Measurements from ENCODE around the gene RAB21. TPM values are rescaled to one million over a fixed set of nuclear protein-coding genes. Genes with fewer than 3 reads are reported as not detected.
"Not testable (repeated sequence)": the region's sequence is repeated elsewhere in the genome, so short reads cannot be mapped to it uniquely, and the experiment has no call there.

Gene RAB21
- total RNA-seq, 2 experiments from 2014 or later, result 63.8 to 66.3 TPM

GRCh38 chr12:71792599-71792998 lies 37.9 kb downstream of the RAB21 start:
- POLR2A ChIA-PET, result no interaction called here
- Mint-ChIP-seq H3K36me3 (peaks cover 9% of the 10 kb centered on the region), H3K27ac (no peak overlapping the region), H3K9me3 (no peaks in the 10 kb centered on the region), H3K4me3 (no peak overlapping the region), H3K27me3 (no peaks in the 10 kb centered on the region), H3K4me1 (peaks cover 3% of the 10 kb centered on the region)
- DNase-seq, result no peak
- ATAC-seq (ENCODE audit: low read depth), result no peak

DNA sequence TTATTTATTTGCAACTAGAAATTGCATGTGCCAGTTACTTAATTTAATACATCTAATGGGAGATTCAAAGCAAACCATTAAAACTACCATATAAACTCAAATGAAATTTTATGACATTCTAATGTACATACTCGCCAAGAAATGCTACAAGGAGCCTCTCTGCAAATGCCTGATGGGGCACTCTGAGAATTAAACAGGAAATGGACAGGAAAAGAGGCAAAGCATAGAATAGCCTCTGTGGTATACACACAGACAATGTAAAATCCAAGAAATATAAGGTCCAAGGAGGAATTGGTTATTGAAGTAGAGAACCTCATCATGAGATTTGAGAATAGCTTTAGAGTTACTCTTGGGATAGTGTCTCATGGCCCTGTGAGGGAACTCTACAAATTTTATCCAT lies 41.2 kb downstream of the RAB21 start:
- H3K4me3 Mint-ChIP-seq, result no peak overlapping the region
- ATAC-seq (ENCODE audit: low read depth) (no peak), DNase-seq (no peak)
- POLR2A ChIA-PET, result no interaction called here
- no peaks in the 10 kb centered on the region for H3K36me3 Mint-ChIP-seq
- H3K27me3 Mint-ChIP-seq, result no peaks in the 10 kb centered on the region
- no peaks in the 10 kb centered on the region for H3K9me3 Mint-ChIP-seq
- H3K27ac Mint-ChIP-seq, result no peak overlapping the region
- no peaks in the 10 kb centered on the region for H3K4me1 Mint-ChIP-seq

GRCh38 chr12:71797531-71797930 lies 42.9 kb downstream of the RAB21 start:
- Mint-ChIP-seq H3K36me3 (no peaks in the 10 kb centered on the region), H3K4me1 (no peaks in the 10 kb centered on the region), H3K27ac (no peak overlapping the region), H3K9me3 (no peaks in the 10 kb centered on the region), H3K4me3 (no peak overlapping the region), H3K27me3 (no peaks in the 10 kb centered on the region)
- POLR2A ChIA-PET, result interaction anchor here (0.7 kb wide), 1 partner anchor 156 kb away, joined by 6 read pairs; no protein-coding TSS in a partner anchor
- no peak for DNase-seq
- no peak for ATAC-seq (ENCODE audit: low read depth)

DNA sequence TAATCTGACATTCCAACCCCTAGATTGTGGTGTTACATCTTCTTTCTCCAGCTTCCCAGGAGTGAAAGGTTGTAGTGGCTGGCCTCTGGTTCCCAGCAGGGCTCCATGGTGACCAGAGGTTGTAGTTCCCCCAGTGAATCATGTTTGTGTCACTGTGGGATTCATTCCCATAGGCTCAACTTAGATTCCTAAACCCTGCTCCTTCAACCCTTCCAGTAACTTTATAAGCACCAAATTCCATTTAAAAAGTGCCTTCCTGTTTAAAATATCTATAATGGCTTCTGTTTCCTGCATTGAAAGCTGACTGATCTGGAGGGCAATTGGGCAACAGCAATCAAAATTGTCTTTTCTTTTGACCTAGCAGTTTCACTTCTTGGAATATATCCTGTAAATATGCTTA lies 44.4 kb downstream of the RAB21 start:
- H3K9me3 Mint-ChIP-seq, result no peaks in the 10 kb centered on the region
- no peak overlapping the region for H3K4me3 Mint-ChIP-seq
- ATAC-seq (ENCODE audit: low read depth) (no peak), DNase-seq (no peak)
- no peak overlapping the region for H3K27ac Mint-ChIP-seq
- no peaks in the 10 kb centered on the region for H3K36me3 Mint-ChIP-seq
- POLR2A ChIA-PET, result interaction anchor here (0.9 kb wide), 1 partner anchor 39 kb away, joined by 3 read pairs; no protein-coding TSS in a partner anchor
- no peaks in the 10 kb centered on the region for H3K4me1 Mint-ChIP-seq
- no peaks in the 10 kb centered on the region for H3K27me3 Mint-ChIP-seq

- H3K9me3 Mint-ChIP-seq, result no peaks in the 10 kb centered on the region
- H3K36me3 Mint-ChIP-seq, result no peaks in the 10 kb centered on the region
- H3K27me3 Mint-ChIP-seq, result no peaks in the 10 kb centered on the region
- POLR2A ChIA-PET, result no interaction called here
- no peak overlapping the region for H3K27ac Mint-ChIP-seq
- no peak for ATAC-seq (ENCODE audit: low read depth)
- DNase-seq, result no peak
- H3K4me1 Mint-ChIP-seq, result no peaks in the 10 kb centered on the region
- no peak overlapping the region for H3K4me3 Mint-ChIP-seq
Measured at GRCh38 chr12:71800177-71800576, 45.5 kb downstream of the RAB21 start.

DNA sequence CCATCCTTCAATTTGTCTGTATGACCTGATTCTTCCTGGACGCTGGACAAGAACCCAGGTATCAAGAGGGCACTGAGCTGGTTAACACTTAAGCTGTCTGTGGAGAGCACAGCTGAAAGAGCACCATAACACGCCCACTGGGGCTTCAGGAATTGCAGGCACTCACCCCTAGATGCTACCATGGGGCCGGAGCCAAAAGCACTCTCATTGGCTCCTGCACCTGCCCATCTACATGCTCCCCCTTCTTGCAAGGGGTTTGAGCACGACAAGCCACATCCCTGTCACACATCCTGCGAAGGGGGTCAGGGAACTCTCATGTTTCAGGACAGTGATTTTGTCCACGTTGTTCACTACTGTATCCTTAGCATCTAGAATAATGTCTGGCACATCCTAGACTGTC lies 49.8 kb downstream of the RAB21 start:
- no peaks in the 10 kb centered on the region for H3K4me1 Mint-ChIP-seq
- no peak overlapping the region for H3K27ac Mint-ChIP-seq
- no peak overlapping the region for H3K4me3 Mint-ChIP-seq
- DNase-seq (no peak), ATAC-seq (ENCODE audit: low read depth) (no peak)
- no peaks in the 10 kb centered on the region for H3K36me3 Mint-ChIP-seq
- no peaks in the 10 kb centered on the region for H3K9me3 Mint-ChIP-seq
- POLR2A ChIA-PET, result no interaction called here
- H3K27me3 Mint-ChIP-seq, result peaks cover 13% of the 10 kb centered on the region

- no peak overlapping the region for H3K4me3 Mint-ChIP-seq
- H3K27me3 Mint-ChIP-seq, result peaks cover 28% of the 10 kb centered on the region
- H3K9me3 Mint-ChIP-seq, result no peaks in the 10 kb centered on the region
- no peaks in the 10 kb centered on the region for H3K36me3 Mint-ChIP-seq
- no peak for ATAC-seq (ENCODE audit: low read depth)
- H3K27ac Mint-ChIP-seq, result no peak overlapping the region
- POLR2A ChIA-PET, result no interaction called here
- H3K4me1 Mint-ChIP-seq, result no peaks in the 10 kb centered on the region
- no peak for DNase-seq
Measured at GRCh38 chr12:71810921-71811320, 56.3 kb downstream of the RAB21 start.

GRCh38 chr12:71815242-71815641 lies 60.6 kb downstream of the RAB21 start:
- H3K4me1 Mint-ChIP-seq; ATAC-seq (ENCODE audit: low read depth); H3K27ac Mint-ChIP-seq; DNase-seq; H3K36me3 Mint-ChIP-seq; H3K4me3 Mint-ChIP-seq; POLR2A ChIA-PET; H3K9me3 Mint-ChIP-seq: not testable (repeated sequence)
- peaks cover 12% of the 10 kb centered on the region for H3K27me3 Mint-ChIP-seq

GRCh38 chr12:71822088-71822487 lies 67.4 kb downstream of the RAB21 start:
- not testable (repeated sequence) for H3K36me3 Mint-ChIP-seq, H3K4me1 Mint-ChIP-seq

DNA sequence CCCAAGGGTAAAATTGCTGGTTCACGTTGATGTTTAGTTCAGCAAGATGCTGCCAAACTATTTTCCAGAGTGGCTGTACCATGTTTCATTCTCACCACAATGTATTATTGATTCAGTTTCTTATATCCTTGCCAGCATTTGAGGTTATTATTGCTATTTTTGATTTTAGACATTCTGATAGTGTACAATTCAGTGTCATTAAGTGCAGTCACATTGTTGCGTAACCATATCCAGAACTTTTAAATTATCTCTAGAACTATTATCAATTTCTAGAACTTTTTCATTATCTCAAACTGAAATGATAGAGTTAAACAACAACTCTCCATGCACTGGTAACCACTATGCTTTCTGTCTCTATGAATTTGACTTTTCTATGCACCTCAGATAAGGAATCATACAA lies 74.2 kb downstream of the RAB21 start:
- POLR2A ChIA-PET, result interaction anchor here (1.0 kb wide), 1 partner anchor 74 kb away, joined by 3 read pairs; the partner anchor contains the start of gene RAB21

More at GRCh38 chr12:71822088-71822487, 67.4 kb downstream of the RAB21 start:
- POLR2A ChIA-PET; H3K27me3 Mint-ChIP-seq; H3K9me3 Mint-ChIP-seq; ATAC-seq (ENCODE audit: low read depth); DNase-seq; H3K27ac Mint-ChIP-seq; H3K4me3 Mint-ChIP-seq: not testable (repeated sequence)

DNA sequence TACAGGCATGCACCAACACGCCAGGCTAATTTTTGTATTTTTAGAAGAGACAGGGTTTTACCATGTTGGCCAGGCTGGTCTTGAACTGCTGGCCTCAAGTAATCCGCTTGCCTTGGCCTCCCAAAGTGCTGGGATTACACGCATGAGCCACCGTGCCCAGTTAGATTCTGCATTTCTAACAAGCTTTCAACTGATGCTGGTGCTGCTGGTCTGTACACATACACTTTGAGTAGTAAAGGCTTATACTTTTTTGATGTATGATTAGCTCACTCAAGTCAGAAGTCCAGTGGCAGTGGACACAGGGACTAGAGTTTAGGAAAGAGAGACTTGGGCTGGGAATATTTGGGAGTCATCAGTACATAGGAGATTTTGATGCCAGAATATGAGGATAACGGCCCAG lies 82.7 kb downstream of the RAB21 start:
- DNase-seq (no peak), ATAC-seq (ENCODE audit: low read depth) (no peak)
- Mint-ChIP-seq H3K4me3 (no peak overlapping the region), H3K27me3 (no peaks in the 10 kb centered on the region), H3K9me3 (no peaks in the 10 kb centered on the region), H3K4me1 (peaks cover 16% of the 10 kb centered on the region), H3K27ac (no peak overlapping the region), H3K36me3 (peaks cover 2% of the 10 kb centered on the region)
- POLR2A ChIA-PET, result no interaction called here

More for the DNA sequence above, 74.2 kb downstream of the RAB21 start:
- Mint-ChIP-seq H3K9me3 (no peaks in the 10 kb centered on the region), H3K27me3 (peaks cover 15% of the 10 kb centered on the region), H3K4me3 (no peak overlapping the region), H3K4me1 (no peaks in the 10 kb centered on the region), H3K36me3 (no peaks in the 10 kb centered on the region), H3K27ac (no peak overlapping the region)
- DNase-seq (no peak), ATAC-seq (ENCODE audit: low read depth) (no peak)

DNA sequence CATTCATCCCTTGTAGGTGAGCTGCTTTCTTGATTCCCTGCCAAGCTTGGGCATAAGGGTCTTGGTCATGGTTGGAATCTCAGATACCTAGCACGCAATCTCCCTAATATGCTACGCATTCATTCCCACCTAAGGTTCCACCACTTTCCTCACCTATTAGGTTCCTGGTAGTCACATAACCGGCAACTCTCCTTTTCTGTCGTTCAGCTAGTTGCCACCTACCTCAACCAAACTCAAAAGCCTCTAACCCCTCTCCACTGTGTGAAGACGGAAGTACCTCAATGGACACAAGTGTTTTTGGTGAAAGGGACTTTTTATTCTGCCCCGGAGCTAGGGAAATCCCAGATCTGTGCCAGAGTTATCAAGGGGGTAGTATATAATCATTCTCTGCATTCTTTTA lies 83.6 kb downstream of the RAB21 start:
- Mint-ChIP-seq H3K27ac (peak overlapping the region; percentile 12), H3K4me1 (peaks cover 16% of the 10 kb centered on the region), H3K4me3 (peak overlapping the region; percentile 88), H3K9me3 (no peaks in the 10 kb centered on the region), H3K27me3 (no peaks in the 10 kb centered on the region), H3K36me3 (peaks cover 3% of the 10 kb centered on the region)
- no peak for ATAC-seq (ENCODE audit: low read depth)
- POLR2A ChIA-PET, result interaction anchor here (1.3 kb wide), 1 partner anchor 39 kb away, joined by 3 read pairs; no protein-coding TSS in a partner anchor
- no peak for DNase-seq

GRCh38 chr12:71838676-71839075 lies 84.0 kb downstream of the RAB21 start:
- Mint-ChIP-seq H3K4me1 (peaks cover 16% of the 10 kb centered on the region), H3K9me3 (no peaks in the 10 kb centered on the region), H3K27me3 (no peaks in the 10 kb centered on the region), H3K36me3 (peaks cover 3% of the 10 kb centered on the region), H3K4me3 (peak overlapping the region; percentile 88), H3K27ac (peak overlapping the region; percentile 94)
- POLR2A ChIA-PET, result interaction anchor here (1.1 to 2.4 kb wide), 4 partner anchors 40 to 176 kb away, joined by 3 to 8 read pairs (median 4); partner anchors contain the start of genes RAB21 and THAP2
- DNase-seq (no peak), ATAC-seq (ENCODE audit: low read depth) (no peak)

DNA sequence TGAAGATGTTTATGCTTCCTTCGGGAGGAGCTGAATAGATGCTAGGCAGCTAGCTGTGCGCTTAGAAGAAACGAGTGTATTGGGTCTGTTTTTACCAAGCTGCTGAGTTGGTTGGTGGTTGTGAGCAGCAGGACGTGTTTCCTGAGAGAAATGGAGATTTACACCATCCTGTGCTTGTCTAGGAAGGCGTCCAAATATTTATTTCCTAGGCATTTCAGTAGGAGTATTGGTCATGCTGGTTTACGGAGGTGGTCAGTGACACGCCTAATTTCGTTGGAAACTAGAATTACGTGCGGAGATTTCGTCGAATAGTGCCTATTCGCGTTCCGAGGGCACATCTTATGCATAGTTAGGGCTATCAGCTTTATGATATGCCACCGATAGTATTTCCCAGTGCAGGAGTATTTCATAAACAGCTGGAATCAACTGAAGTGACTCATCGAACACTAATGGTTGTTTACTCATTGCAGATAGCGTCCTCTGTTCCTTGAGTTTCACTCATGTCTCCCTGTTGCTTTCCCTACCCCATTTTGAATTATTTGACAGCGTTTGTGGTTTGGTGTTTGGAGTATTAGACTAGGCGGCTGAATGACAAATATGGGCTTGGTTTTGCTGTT lies 85.7 kb downstream of the RAB21 start:
- Mint-ChIP-seq H3K4me1 (peaks cover 16% of the 10 kb centered on the region), H3K36me3 (peaks cover 3% of the 10 kb centered on the region), H3K9me3 (no peaks in the 10 kb centered on the region), H3K27ac (peak overlapping the region; percentile 94), H3K4me3 (peak overlapping the region; percentile 88), H3K27me3 (no peaks in the 10 kb centered on the region)
- DNase-seq (no peak), ATAC-seq (ENCODE audit: low read depth) (peak; percentile 13)
- POLR2A ChIA-PET, result interaction anchor here (0.7 to 2.4 kb wide), 5 partner anchors 84 to 176 kb away, joined by 3 to 8 read pairs (median 4); partner anchors contain the start of genes RAB21 and THAP2

Data from activated naive CD8-positive, alpha-beta T cell treated with anti-CD3 and anti-CD28 coated beads, Interleukin-2, amount 10 ng/mL, durations not matched to agents 7 days and 5 days (primary cell).